Dedifferentiated amniotic fluid mesenchymal stem cell (primary cell): Measurements from ENCODE around the gene NBPF1.
A peak's percentile ranks its signal among the peaks of the same experiment; 100 is the strongest.
"Not testable (repeated sequence)": the region's sequence is repeated elsewhere in the genome, so short reads cannot be mapped to it uniquely, and the experiment has no call there.

Experiments
- DNase-seq: peaks from one replicate; pipeline ENCODE4 v3.0.0-alpha.2; 2016; ENCODE audit errors: extremely low spot score

The NBPF1 gene

DNA sequence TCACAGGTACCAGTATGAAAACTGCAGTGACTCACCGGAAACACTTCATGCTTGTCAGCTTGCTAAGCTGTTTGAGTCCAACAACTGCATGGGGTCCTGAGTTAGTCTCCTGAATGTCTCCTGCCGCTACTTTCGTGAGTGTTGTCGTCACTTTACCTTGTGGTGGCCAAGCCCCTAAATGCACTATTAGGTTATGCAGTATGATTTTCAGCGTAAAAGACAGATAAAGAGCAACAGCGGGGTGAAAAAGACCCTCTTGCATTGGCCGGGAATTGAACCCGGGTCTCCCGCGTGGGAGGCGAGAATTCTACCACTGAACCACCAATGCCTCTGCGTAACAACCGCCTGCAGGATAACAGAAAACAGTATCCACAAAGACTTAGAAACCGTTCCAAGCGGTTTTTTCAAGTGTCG, 67.7 kb downstream of the NBPF1 start:
- DNase-seq = peak; percentile 42

DNA sequence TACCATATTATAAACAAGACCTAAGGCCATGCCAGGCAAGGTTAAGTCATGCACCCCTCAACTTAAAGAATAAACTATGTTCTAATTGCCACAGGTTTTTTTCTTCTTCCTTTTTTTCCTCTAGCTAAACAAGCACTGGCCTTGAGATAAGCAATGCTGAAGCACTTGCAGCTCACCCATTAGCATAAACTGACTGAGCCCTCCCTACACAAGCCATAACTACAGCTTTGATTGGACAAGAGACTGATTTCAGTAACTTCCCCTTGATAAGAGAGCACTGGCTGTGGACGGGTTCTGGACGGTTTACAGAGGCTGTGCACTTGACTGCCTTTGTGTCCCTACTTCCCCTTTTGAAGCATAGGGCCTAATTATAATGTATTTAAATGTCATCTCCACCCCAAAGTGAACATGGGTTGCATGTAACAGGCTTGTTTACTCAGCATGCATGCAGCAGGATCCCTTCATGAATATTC, 72.9 kb downstream of the NBPF1 start:
- DNase-seq = not testable (repeated sequence)

DNA sequence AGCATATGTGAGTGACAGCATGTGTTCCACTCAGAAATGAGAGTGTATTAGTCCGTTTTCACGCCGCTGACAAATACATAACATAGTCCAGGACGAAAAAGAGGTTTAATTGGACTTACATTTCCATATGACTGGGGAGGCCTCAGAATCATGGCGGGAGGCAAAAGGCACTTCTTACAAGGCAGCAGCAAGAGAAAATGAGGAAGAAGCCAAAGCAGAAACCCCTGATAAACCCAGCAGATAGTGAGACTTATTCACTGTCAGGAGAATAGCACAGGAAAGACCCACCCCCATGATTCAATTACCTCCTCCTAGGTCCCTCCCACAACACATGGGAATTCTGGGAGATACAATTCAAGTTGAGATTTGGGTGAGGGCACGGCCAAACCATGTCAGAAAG, 75.8 kb downstream of the NBPF1 start:
- not testable (repeated sequence) for DNase-seq

DNA sequence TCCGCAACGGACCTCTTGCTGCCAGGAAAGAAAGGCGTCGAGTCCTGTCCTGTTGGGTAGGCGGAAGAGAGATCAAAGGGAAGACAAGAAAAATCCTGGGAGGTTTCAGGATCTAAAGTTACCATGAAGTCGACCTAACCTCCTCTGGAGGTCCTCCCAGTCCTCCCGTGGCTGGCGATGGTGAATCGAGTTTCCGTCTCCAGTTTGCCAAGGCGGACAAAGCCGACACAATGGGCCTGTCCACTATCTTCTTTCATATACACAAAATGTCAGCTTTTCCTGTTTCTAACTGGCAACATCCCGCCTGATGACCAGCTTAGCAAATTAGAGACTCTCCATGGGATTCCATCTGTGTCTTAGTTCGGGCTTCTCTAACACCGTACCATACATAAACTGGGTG, 76.6 kb downstream of the NBPF1 start:
- DNase-seq = not testable (repeated sequence)

DNA sequence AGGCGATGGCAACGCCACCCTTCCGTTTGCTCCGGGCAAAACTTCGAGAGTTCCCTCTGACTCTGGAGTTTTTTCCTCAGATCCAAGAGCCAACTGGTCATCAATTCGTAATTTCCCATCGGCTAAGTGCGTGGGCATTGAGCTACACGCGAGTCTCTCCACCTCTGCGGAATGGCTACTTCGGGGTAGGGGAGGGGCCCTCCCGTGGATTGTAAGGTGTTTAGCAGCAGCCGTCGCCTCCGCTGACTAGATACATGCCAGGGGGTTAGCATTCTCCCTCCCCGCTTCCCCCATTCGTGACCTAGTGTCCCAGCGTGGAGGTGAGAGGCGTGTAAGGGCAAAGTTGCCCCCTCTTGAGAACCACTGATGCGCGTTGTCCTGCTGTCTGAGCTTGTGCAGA, 77.5 kb downstream of the NBPF1 start:
- not testable (repeated sequence) for DNase-seq

- not testable (repeated sequence) for DNase-seq
These were observed 77.9 kb downstream of the NBPF1 start for GRCh38 chr1:16535487-16535886.

DNA sequence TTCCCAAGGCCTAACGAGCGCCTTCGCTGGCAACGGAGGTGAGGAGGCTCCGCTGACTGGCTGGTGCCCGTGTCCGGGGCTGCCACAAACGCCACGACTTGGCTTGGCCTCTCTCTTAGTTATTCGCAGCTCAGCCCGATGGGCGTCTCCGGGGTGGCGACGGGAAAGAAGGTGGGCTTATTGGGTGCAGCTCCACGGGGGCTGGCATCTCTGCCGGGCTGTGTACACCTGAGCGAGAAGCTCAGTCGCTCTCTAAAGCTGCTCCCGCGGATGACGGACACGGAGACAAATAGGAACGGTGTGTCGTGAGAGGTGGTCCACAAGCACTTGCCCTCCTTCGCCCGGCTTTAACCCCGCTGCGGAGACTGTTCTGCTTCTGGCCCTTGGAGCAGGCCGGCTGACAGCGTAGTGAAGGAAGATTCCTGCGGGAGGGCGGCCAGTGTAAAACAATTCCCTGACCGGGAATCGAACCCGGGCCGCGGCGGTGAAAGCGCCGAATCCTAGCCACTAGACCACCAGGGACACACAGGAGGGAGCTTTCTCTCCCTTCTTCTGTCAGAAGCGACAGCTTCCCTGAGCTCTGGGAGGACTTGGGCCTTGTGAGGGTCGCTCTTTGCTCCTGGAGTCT, 78.4 kb downstream of the NBPF1 start:
- peak; percentile 18 for DNase-seq

DNA sequence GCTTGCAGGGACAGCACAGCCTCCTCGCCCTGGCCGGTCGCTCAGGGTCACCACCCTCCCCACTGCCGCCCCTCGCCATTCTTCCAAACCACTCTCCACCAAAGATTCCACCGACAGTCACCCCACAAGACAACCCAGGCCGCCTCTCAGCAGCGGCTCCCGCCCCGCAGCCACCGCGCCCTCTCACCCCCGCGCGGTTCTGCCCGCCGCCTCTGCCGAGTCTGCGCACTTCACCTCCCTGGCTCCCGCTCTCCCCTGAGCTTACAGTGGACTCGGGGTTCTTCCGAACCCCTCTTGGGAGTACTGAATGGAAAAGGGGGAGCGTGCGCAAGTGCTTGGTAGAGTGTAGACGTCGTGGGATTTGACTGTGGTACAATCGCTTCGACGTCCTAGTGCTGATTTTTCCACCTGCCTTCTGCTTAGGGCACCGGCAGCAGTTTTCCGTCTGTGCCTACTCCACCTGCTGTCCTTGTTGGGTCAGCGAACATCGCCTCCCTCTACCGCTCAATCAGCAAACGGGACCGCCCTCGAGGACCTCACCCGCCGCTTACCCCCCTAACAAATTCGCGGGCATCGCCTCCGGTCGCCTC, 79.0 kb downstream of the NBPF1 start:
- not testable (repeated sequence) for DNase-seq

DNA sequence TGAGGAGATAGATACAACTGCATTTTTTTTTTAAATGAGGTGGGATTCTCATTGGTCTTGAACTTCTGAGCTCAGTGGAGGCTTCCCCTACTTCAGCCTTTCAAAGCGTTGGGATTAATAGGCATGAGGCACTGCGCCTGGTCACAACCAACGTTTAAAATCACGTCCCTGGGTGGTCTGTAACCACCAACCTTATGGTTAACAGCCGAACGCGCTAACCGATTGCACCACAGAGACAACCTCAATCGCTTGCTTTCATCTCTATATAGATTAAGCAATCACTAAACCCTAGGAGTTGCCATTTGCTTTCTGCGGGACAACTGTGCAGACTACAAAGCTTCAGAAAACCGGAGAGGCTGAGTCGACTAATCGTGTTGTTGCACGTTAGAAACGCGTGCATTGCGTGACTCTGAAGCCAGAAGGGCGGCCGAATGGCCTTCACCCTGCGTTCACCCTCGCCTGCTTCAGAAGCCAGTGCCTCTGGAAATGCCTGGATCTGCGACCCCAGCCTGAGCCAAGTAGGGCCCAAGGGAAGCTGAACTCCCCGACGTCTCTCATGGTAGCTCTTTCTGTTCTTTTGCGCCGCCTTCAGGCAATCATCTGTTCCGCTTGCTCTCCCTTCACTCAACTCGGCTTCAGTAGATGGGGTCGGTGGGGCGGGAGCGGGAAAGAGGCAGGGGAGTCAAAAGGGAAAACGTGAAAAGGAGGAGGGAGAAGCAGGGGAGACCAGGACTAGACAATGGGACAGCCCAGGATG, 81.0 kb downstream of the NBPF1 start:
- not testable (repeated sequence) for DNase-seq

- not testable (repeated sequence) for DNase-seq
These were observed 85.0 kb downstream of the NBPF1 start for GRCh38 chr1:16528338-16528737.

DNA sequence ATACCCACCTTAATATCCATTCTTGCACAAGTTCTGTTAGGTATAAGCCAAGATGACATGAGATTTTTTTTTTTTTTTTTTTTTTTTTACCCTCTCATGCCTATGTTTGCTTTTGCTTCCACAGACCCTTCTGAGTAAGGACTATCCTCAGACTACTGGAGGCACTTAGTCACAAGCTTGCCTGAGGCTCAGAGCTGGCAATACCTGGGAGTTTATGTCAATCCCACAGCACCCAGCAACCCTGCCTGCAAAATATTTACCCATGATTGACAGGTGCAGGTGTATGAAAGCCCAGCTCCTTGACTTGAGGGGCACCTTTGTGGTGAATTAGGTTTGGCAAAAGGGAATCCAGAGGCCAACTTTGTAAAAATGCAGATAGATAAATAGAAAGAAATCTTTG, 87.6 kb downstream of the NBPF1 start:
- DNase-seq = not testable (repeated sequence)

GRCh38 chr1:16521679-16522078, 91.7 kb downstream of the NBPF1 start:
- not testable (repeated sequence) for DNase-seq

GRCh38 chr1:16521288-16521583, 92.1 kb downstream of the NBPF1 start:
- DNase-seq = no peak

GRCh38 chr1:16520435-16521287, 92.7 kb downstream of the NBPF1 start:
- not testable (repeated sequence) for DNase-seq

DNA sequence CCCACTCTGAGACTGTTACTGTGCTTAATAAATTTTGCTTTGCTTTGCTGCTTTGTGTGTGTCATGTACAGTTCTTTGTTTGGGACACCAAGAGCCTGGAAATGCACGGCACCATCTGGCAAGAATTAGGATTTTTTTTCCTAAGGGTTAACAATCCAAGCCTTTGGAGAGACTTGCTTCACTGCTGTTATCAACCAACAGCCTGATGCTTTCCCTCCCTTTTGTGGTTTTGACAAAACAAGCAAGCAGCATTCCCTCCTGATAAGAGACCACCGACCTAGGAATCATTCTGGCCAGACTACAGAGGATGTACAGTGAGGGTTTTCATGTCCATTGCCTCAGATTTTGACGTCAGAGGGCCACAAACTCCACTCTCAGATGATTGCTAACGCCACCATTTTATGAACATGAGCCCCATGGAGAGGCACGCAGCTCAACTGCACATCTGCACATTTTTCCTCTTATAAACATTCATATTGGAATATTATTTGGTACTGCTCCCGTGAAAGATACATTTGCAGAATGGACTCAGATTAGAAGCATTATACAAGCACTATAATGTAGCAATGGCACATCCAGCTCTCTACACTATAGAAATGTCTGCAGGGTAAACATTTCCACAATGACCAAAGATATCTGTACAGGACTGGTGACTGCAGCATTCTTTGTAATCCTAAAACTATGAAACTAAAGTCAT, 94.0 kb downstream of the NBPF1 start:
- not testable (repeated sequence) for DNase-seq

GRCh38 chr1:16518913-16519254, 94.5 kb downstream of the NBPF1 start:
- not testable (repeated sequence) for DNase-seq

- DNase-seq = not testable (repeated sequence)
These were observed 96.5 kb downstream of the NBPF1 start for GRCh38 chr1:16516694-16517410.

- peak; percentile 83 for DNase-seq
These were observed 99.0 kb downstream of the NBPF1 start, which contains the start of gene RNU1-1 for GRCh38 chr1:16514107-16515055. Gene RNU1-1 (minus strand): TSS chr1:16514285.

- peak; percentile 96 for DNase-seq
These were observed 99.8 kb downstream of the NBPF1 start for GRCh38 chr1:16513412-16514106.
